GM12801 (cell line): ENCODE measurements around the gene NR1D1.

Experiments
- CTCF ChIP-seq: IDR thresholded peaks from one replicate; pipeline ENCODE4 v1.5.1; 2011; ENCODE audit warnings: control low read depth; ENCODE audit not compliant: insufficient read length; ENCODE audit errors: extremely low read depth

Gene NR1D1

DNA sequence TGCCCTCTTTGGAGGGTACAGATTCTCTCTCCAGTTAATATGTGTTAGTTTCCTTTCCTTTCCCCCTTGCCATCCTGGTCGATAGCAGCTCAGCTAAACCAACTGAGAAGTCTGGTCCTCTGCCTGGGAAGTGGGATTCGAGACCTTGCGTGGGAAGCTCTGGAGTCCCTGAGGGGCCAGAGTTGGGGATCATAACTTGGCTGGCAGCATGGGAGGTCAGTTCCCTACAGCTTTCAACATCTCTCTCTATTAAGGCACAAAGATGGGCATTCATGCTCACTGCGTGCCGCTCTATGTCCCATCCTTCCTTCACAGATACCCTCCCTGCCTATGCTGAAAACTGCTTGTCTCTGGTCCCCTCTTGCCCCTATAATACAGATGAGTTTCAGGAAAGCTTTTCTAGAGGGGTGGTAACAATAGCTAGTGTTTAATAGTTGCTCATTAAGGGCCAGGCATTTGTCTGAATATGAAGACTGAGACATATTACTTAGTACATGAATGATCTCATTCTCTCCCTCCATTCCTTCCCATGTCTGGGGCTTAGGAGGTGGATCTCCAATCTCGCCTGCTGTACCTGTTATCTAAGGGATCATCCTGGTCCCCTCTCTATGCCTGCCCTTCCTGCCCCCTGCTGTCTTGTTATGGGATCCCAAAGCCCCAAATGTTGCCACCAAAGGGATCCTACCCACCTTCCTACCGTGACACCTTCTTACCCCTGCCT lies 26.8 kb downstream of the NR1D1 start:
- no peak for TF ChIP-seq CTCF

- no peak for TF ChIP-seq CTCF
Observed at GRCh38 chr17:40072735-40073346, 27.5 kb downstream of the NR1D1 start.

DNA sequence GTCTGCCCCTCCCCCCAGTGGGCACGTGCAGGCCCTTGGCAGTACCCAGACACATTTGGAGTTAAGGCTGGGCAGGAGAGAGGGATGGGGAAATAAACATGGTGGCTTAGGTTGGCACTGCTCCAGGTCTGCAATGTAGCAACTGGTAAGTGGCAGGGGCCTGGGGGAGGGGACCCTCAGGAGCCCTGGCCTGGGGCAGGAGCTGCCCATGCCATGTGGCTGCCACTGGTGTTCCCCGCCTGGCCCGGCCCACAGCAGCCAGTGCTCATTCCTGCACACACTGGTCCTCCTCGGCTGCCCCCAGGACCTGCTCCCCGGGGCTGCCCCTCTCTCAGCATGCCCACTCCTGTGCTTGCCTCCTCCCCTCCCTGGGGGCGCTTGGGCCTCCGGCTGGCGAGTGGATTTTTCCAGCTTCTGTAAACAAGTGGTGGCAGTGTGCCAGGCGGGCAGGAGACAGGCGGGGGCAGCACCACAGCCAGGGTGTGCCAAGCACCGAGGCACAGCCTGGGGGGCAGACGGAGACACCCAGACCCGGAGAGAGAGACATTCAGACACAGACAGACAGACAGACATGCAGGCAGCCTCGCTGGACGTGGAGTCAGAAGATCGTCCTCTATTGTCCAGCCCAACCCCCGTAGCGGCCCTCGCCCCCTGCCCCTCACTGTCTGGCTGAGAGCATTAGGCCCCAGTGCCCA lies 28.2 kb downstream of the NR1D1 start:
- no peak for TF ChIP-seq CTCF

- no peak for TF ChIP-seq CTCF
Observed at GRCh38 chr17:40071313-40072039, 28.9 kb downstream of the NR1D1 start.

- TF ChIP-seq CTCF, result no peak
Observed at GRCh38 chr17:40070709-40071312, 29.6 kb downstream of the NR1D1 start.

DNA sequence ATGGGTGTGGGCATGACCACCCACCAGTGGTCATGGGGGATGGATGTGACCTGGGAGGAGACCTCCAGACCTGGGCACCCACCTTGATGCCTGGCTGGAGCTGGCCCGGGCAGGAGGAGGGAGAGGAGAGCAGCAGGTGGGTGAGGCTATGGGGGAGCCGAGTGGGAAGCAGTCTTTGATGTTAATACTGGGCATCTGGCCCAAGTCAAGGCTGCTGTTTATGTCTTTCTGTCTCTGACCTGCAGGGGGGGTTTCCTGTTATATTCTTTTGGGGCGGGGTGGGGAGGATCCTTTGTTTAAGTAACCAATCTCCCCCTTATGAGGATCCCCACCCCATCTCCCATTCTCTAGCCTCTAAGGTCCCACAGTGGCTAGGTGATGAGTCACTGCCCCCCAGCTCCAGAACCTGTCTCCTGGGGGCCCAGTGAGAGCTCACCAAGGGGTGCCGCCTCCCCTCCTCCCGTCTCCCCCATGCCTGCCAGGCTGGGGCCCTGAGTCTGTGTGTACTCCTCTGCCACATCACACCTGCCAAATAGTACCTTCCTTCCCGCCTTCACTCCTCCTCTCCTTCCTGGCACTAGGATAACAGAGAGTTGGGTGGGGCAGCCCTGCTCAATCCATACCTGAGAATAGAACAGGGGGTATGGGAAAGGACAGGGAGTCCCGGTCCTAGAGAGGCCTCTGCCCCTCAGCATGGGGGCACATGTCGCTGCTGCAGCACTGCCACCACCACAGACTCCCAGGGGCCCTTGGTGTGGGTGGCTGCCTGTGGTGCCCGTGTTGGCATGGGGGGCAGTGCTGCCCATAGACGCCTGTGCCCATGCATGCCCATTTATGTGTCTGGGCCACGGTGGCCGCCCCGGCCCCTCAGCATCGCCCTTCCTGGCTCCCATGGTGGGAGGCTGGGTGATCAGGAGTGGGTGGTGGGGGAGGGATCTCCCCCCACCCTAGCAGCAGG lies 30.4 kb downstream of the NR1D1 start:
- TF ChIP-seq CTCF, result no peak
